MM.1S (cell line): ENCODE data around the gene RBM17.

Source experiments
- CTCF ChIP-seq: fragments of 300-600 bp; sonication (generic); IDR thresholded peaks from 2 replicates; pipeline ENCODE4 v1.5.1; 2016; ENCODE audit warnings: antibody characterized with exemption, low read length, mixed read lengths
- EZH2 ChIP-seq: fragments of 300-600 bp; sonication (generic); optimal IDR thresholded peaks from 2 replicates; pipeline ENCODE3; 2017; ENCODE audit warnings: low read depth, mild to moderate bottlenecking, antibody characterized with exemption, low read length, mixed read lengths

- TF ChIP-seq CTCF (no peak), EZH2 (no peak)
Measured at GRCh38 chr10:6097063-6097462, 8.2 kb downstream of the RBM17 start.
